22Rv1 (cell line): Measurements from ENCODE around the gene TRAK1.

Experiments
- ZFX ChIP-seq: fragments of 450-650 bp; IDR thresholded peaks from 2 replicates; pipeline ENCODE4 v1.6.1; 2017; ENCODE audit warnings: antibody characterized with exemption, borderline replicate concordance
- TF ChIP-seq, protein P1 (sequence below): fragments of 450-650 bp; IDR thresholded peaks from 2 replicates; pipeline ENCODE4 v1.5.1; 2017; ENCODE audit warnings: mild to moderate bottlenecking

DNA sequence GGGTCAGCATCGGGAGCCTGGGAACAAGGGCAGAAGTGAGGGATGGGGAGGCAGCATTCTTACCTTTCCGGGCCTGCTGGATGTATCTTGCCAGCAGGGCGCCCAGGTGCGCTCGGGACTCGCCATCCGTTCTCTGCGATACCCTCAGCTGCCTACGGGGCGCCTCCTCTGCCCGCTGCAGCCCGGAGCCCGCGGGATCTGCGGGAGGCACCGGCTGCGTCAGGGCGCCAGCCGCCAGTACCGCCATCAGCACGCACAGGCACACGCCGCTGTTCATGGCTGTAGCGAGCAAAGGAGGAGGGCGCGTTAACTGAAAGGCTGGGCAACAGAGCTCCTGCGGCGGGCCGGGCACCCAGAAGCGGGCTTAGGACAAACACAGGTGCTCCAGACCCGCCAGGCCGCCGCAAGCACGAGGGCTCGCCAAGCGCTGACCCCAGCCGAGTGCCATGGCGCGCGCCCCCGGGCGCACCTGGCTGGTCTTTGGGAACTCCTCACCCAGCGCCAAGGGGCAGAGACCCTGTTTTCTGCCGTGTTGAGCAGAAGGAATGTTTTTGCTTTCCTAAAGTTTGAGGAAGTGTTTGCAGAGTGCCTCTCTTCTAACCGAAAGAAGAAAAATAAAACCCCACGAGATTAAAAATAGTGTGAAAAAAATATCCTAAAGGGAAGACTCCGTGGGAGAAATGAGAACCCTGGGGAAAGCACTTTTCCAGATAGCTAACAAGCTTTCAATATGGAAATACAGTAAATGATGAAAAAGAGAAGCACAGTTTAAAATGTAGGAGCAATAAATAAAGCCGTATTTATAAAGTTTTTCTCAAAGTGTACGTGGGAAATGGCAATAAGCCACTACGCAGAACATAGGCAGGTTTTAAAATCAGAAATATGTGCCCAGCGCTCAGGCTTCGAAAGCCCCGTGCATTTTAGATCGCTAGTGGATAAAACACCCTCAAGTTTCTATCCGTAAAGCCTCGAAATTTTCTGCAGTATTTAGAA, 172.5 kb downstream of the TRAK1 start:
- TF ChIP-seq, protein P1, sequence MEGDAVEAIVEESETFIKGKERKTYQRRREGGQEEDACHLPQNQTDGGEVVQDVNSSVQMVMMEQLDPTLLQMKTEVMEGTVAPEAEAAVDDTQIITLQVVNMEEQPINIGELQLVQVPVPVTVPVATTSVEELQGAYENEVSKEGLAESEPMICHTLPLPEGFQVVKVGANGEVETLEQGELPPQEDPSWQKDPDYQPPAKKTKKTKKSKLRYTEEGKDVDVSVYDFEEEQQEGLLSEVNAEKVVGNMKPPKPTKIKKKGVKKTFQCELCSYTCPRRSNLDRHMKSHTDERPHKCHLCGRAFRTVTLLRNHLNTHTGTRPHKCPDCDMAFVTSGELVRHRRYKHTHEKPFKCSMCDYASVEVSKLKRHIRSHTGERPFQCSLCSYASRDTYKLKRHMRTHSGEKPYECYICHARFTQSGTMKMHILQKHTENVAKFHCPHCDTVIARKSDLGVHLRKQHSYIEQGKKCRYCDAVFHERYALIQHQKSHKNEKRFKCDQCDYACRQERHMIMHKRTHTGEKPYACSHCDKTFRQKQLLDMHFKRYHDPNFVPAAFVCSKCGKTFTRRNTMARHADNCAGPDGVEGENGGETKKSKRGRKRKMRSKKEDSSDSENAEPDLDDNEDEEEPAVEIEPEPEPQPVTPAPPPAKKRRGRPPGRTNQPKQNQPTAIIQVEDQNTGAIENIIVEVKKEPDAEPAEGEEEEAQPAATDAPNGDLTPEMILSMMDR = no peak
- no peak for TF ChIP-seq ZFX
